Right kidney (tissue), 1 donor: ENCODE results near the gene LY6G6D.

Experiments
- DNase-seq: peaks from one replicate; pipeline ENCODE4 v3.0.0-alpha.2; 2016

The LY6G6D gene

GRCh38 chr6:31765910-31766794 lies 51.0 kb downstream of the LY6G6D start:
- DNase-seq: peak; percentile 60

- DNase-seq: no peak
Measured at GRCh38 chr6:31767096-31767645, 52.0 kb downstream of the LY6G6D start.
